GM23338 (cell line): ENCODE results near the gene SORBS2. TPM values are rescaled to one million over a fixed set of nuclear protein-coding genes. Genes with fewer than 3 reads are reported as not detected.

Source experiments
- ATAC-seq: fragments of 200-7000 bp; cut with Tn5 transposase; 3 replicates; pipeline ENCODE4 v1.9.1; 2020
- DNase-seq: peaks from one replicate; pipeline ENCODE4 v3.0.0-alpha.2; 2015; ENCODE audit warnings: low spot score
- H2AFZ ChIP-seq: fragments of 200-600 bp; sonication (generic); 2 replicates; pipeline ENCODE4 v1.8.0; 2016; ENCODE audit warnings: antibody characterized with exemption, mild to moderate bottlenecking, moderate library complexity
- H3F3A ChIP-seq: fragments of 200-600 bp; sonication (generic); replicated peaks from 2 replicates; pipeline ENCODE4 v1.8.0; 2017; ENCODE audit warnings: antibody characterized with exemption, mixed run types, low read depth
- H3K27ac ChIP-seq: fragments of 200-600 bp; sonication (generic); 2 replicates; pipeline ENCODE4 v1.6.1; 2016; ENCODE audit warnings: low read depth
- H3K27me3 ChIP-seq: fragments of 200-600 bp; sonication (generic); 2 replicates; pipeline ENCODE4 v1.8.0; 2016; ENCODE audit warnings: mild to moderate bottlenecking, mixed run types, moderate library complexity; ENCODE audit not compliant: insufficient read depth
- H3K36me3 ChIP-seq: fragments of 200-600 bp; sonication (generic); 2 replicates; pipeline ENCODE4 v1.8.0; 2016; ENCODE audit warnings: mild to moderate bottlenecking; ENCODE audit not compliant: insufficient read depth
- H3K4me1 ChIP-seq: fragments of 200-600 bp; sonication (generic); 2 replicates; pipeline ENCODE4 v1.8.0; 2016; ENCODE audit warnings: mild to moderate bottlenecking, moderate library complexity; ENCODE audit not compliant: insufficient read depth
- H3K4me2 ChIP-seq: fragments of 200-600 bp; sonication (generic); 2 replicates; pipeline ENCODE4 v1.7.1; 2017; ENCODE audit warnings: mixed run types
- H3K4me3 ChIP-seq: fragments of 200-600 bp; sonication (generic); 2 replicates; pipeline ENCODE4 v1.6.1; 2016; ENCODE audit warnings: mixed run types
- H3K79me2 ChIP-seq: fragments of 200-600 bp; sonication (generic); replicated peaks from 2 replicates; pipeline ENCODE4 v1.8.0; 2017; ENCODE audit warnings: mild to moderate bottlenecking; ENCODE audit not compliant: insufficient read depth
- H3K9me2 ChIP-seq: fragments of 200-600 bp; sonication (generic); 2 replicates; pipeline ENCODE4 v1.8.0; 2017; ENCODE audit not compliant: insufficient read depth
- H4K20me1 ChIP-seq: fragments of 200-600 bp; sonication (generic); replicated peaks from 2 replicates; pipeline ENCODE4 v1.8.0; 2017; ENCODE audit warnings: mild to moderate bottlenecking; ENCODE audit not compliant: insufficient read depth
- H3K27ac Mint-ChIP-seq: 2 replicates; pipeline ENCODE4 v1.8.0; 2020; ENCODE audit warnings: inconsistent platforms, mild to moderate bottlenecking, moderate library complexity, mixed read lengths
- H3K27me3 Mint-ChIP-seq: 3 replicates; pipeline ENCODE4 v1.8.0; 2022; ENCODE audit warnings: low read depth, mild to moderate bottlenecking, moderate library complexity, mixed read lengths, inconsistent platforms; ENCODE audit not compliant: insufficient read depth, poor library complexity
- H3K36me3 Mint-ChIP-seq: 3 replicates; pipeline ENCODE4 v1.8.0; 2021; ENCODE audit warnings: low read depth, mild to moderate bottlenecking, inconsistent platforms, moderate library complexity, mixed read lengths
- H3K4me1 Mint-ChIP-seq: 3 replicates; pipeline ENCODE4 v1.8.0; 2020; ENCODE audit warnings: mild to moderate bottlenecking, inconsistent platforms, mixed read lengths
- H3K4me3 Mint-ChIP-seq: 3 replicates; pipeline ENCODE4 v1.8.0; 2021; ENCODE audit warnings: moderate library complexity, mild to moderate bottlenecking, inconsistent platforms, mixed read lengths
- H3K9me3 Mint-ChIP-seq: 3 replicates; pipeline ENCODE4 v1.8.0; 2020; ENCODE audit warnings: moderate library complexity, mild to moderate bottlenecking, inconsistent platforms, mixed read lengths
- CREB1 ChIP-seq: fragments of 250-450 bp; sonication (Bioruptor Pico); IDR thresholded peaks from 2 replicates; pipeline ENCODE4 v1.5.0; 2020; ENCODE audit warnings: low read depth, mild to moderate bottlenecking, moderate library complexity
- CTCF ChIP-seq, 2 experiments: fragments of 200-600 bp in 1 of 2; sonication (generic) in 1 of 2; conservative IDR thresholded peaks; 2 replicates each; pipeline versions ENCODE4 v1.5.1 to v1.6.1; 2016 to 2017; ENCODE audit warnings: antibody characterized with exemption in 2 of 2, low read depth in 2 of 2, mild to moderate bottlenecking in 2 of 2, moderate library complexity in 1 of 2
- ETS1 ChIP-seq: IDR thresholded peaks from 2 replicates; pipeline ENCODE4 v1.6.1; 2016; ENCODE audit warnings: antibody characterized with exemption
- EZH2 ChIP-seq: fragments of 200-600 bp; sonication (generic); IDR thresholded peaks from one replicate; pipeline ENCODE4 v1.8.0; 2017; ENCODE audit warnings: antibody characterized with exemption, mild to moderate bottlenecking, low read depth; ENCODE audit not compliant: unreplicated experiment
- EZH2phosphoT487 ChIP-seq: fragments of 200-600 bp; sonication (generic); IDR thresholded peaks from one replicate; pipeline ENCODE4 v1.8.1; 2018; ENCODE audit warnings: antibody characterized with exemption; ENCODE audit not compliant: unreplicated experiment
- JUNB ChIP-seq: IDR thresholded peaks from one replicate; pipeline ENCODE4 v1.6.1; 2016; ENCODE audit warnings: antibody characterized with exemption; ENCODE audit not compliant: unreplicated experiment
- NANOG ChIP-seq: IDR thresholded peaks from 2 replicates; pipeline ENCODE4 v1.6.1; 2016; ENCODE audit warnings: antibody characterized with exemption, borderline replicate concordance
- POLR2AphosphoS5 ChIP-seq: IDR thresholded peaks from 2 replicates; pipeline ENCODE4 v1.6.1; 2016; ENCODE audit warnings: antibody characterized with exemption, low read depth
- REST ChIP-seq: IDR thresholded peaks from one replicate; pipeline ENCODE4 v1.6.1; 2018; ENCODE audit warnings: antibody characterized with exemption; ENCODE audit not compliant: unreplicated experiment
- STAT1 ChIP-seq: IDR thresholded peaks from one replicate; pipeline ENCODE4 v1.6.1; 2016; ENCODE audit warnings: antibody characterized with exemption; ENCODE audit not compliant: unreplicated experiment
- ZNF331 ChIP-seq: fragments of 250-450 bp; sonication (Bioruptor Pico); IDR thresholded peaks from 2 replicates; pipeline ENCODE4 v1.5.0; 2020; ENCODE audit warnings: low read depth, mild to moderate bottlenecking, moderate library complexity
- polyA plus RNA-seq: library from polyadenylated mRNA; unstranded; fragments of >200 nt; fragmentation: Nextera tagmentation; extraction: Ambion mirVana; gene quantifications from 2 replicates; pipeline ENCODE4 v1.2.1, GENCODE V29; 2016
- total RNA-seq: library from RNA; depleted of rRNA; stranded (reverse); fragments of >200 nt; shearing (Covaris generic); gene quantifications from 2 replicates; pipeline ENCODE4 v1.2.3, GENCODE V29; 2014

The SORBS2 gene
- total and polyA plus RNA-seq, 2 experiments from 2014 or later = 17.8 to 27.6 TPM

GRCh38 chr4:185567381-185568376 is 244.3 kb downstream of the SORBS2 start (continued):
- no peak for TF ChIP-seq REST
- no peak for TF ChIP-seq EZH2
- TF ChIP-seq ETS1 = no peak
- no peak for TF ChIP-seq CREB1 (CRISPR knock-in tag)
- TF ChIP-seq CTCF (conservative IDR thresholded peaks at IDR 0.05; ENCODE audit: low read depth in 2 of 2) = no peak
- no peak for TF ChIP-seq STAT1
- no peak for TF ChIP-seq EZH2phosphoT487
- no peak for TF ChIP-seq POLR2AphosphoS5
- no peak for TF ChIP-seq JUNB
- no peak for TF ChIP-seq NANOG
- no peak for TF ChIP-seq ZNF331 (CRISPR knock-in tag)

GRCh38 chr4:185566972-185567371 is 245.0 kb downstream of the SORBS2 start:
- Mint-ChIP-seq H3K27me3 (peaks cover 5% of the 10 kb centered on the region), H3K4me1 (no peaks in the 10 kb centered on the region), H3K36me3 (peaks cover 8% of the 10 kb centered on the region; the same call in 2 of the 3 replicates), H3K9me3 (peaks cover 14% of the 10 kb centered on the region), H3K27ac (no peak overlapping the region), H3K4me3 (no peak overlapping the region)
- H3K27ac ChIP-seq = no peak overlapping the region
- peak overlapping the region; percentile 28; the same call in 1 of the 2 replicates for H2AFZ ChIP-seq
- 0 out of 2 replicates have a peak, but pooled peaks cover 4% of the 10 kb centered on the region for H3K9me2 ChIP-seq
- DNase-seq (no peak), ATAC-seq (no peak)
- H3K36me3 ChIP-seq = no peaks in the 10 kb centered on the region
- H3K27me3 ChIP-seq = no peaks in the 10 kb centered on the region
- H4K20me1 ChIP-seq = no peaks in the 10 kb centered on the region; the same call in 1 of the 2 replicates
- H3K4me3 ChIP-seq = no peak overlapping the region
- H3F3A ChIP-seq = no peaks in the 10 kb centered on the region
- H3K4me1 ChIP-seq = no peaks in the 10 kb centered on the region
- no peak overlapping the region for H3K4me2 ChIP-seq
- H3K79me2 ChIP-seq = no peaks in the 10 kb centered on the region
- no peak for TF ChIP-seq JUNB
- no peak for TF ChIP-seq ETS1
- TF ChIP-seq EZH2 = no peak
